NOMO-1 (cell line): ENCODE data around the gene LPP.

Experiments
- DNase-seq, 2 experiments: peaks; one replicate each; lab custom pipeline; 2025; ENCODE audit not compliant: unreplicated experiment in 2 of 2; lab: John Stamatoyannopoulos, UW

LPP gene

DNA sequence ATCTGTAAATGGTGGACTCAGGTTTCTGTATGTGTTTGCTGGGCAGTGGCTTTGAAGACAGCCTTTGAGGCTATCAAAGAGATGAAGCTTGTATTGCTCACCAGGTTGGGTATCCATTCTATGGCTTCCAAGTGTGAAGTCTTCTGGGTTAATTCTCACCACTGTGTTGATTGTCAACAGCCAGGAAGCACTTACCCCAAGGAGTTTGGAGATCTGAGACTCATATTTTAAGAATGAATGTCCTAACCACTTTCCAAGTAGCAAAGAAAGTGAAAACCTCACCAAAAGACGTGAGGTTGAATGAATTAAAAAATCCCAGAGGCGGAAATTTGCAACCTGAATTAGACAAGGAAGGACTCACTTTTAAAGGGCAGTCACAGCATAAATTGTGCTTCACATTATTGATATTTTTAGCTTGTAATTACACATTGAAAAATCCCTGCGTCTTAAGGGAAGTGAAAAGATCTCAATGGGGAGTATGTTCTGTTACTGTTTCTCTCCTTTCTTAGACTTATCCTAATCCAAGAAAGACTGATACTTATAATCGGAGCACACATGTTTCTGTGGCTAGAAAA, 713.8 kb downstream of the LPP start:
- DNase-seq = peak in 1 of 2 experiments; percentile 41

DNA sequence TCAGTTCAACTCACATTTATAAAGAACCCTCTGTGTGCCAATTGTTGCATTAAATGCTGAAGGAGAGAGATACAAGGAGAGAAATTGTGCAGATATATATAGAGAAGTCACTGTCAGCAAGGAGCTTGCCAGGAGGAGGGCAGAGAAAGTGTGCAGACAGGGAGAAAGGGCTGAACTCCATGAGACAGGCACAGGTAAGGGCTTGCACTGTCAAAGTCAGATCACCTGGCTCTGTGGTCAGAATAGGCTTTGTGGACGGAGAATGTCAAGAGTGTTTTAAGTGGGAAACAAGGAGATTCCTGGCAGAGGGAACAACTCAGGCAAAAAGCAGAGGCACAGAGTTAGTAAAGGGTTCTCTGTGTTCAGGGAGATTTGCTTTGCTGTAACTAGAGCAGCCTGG, 714.8 kb downstream of the LPP start:
- DNase-seq = no peak

DNA sequence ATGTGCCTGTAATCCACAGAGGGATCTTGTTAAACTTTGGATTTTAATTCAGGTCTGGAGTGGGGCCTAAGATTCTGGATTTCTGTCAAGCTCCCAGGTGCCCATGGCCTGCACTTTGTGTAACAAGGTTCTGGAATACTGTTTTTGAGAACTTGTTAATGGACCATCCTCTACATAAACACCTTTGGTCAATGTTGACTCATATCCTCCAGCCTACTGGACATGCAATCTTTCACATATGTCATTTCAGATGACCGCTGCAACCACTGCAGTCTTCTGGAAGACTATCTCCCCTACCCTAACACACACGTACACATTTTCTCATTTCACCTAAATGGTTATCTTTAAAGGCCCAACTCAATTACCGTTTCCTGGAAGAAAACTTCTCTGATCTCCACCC, 715.7 kb downstream of the LPP start:
- no peak for DNase-seq

DNA sequence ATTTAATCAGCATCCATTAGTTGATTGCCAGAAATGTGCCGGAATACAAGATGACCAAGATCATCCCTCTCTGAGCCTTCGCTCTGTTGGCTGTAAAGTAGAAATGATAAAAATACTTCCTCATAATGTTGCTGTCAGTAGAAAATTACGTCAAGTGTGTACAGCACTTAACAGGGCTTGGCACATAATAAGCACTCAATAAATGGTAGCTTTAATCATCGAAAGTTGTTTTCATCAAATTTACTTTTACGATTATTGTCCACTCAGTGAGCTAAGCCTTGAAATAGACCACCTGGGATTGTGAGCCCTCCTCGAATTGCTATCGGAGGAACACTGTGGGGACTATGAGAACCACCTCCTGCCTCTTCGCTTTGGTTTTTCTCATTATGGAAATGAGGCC, 716.5 kb downstream of the LPP start:
- DNase-seq = no peak

DNA sequence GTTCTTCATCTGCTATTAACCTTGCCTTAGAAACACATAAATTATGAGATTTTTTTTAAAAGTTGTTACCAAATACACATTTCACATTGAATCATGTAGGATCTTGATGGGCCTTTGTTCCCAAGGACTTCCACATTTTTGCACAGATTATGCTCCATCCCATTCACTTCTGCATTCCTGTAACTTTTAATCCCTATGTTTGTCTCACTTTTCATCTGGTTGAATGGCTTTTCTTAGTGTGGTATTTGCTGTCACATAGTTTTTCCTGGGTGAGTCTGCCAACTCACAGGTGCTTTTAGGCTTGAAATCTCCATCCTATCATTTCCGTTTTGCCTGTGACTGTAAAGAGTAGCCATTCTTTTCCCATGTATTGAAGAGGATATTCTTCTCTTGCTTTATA, 720.6 kb downstream of the LPP start:
- no peak for DNase-seq

DNA sequence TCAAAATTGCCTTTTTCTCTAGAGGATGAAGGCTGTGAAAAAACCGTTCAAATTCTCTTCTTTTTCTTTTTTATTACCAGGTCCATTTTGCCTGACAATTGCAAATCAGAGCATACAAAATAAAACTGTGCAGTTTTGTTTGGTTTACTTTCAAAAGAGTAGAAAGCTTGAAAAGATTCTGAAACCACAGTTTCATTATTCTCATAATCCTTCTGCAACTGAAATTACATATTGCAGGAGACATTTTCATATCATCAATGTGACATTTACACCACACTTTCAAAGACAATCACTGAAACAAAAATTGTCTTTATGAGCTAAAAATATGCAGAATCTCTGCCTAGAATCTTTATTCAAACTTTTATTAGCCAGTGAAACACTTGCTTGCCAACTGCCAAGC, 721.5 kb downstream of the LPP start:
- no peak for DNase-seq

DNA sequence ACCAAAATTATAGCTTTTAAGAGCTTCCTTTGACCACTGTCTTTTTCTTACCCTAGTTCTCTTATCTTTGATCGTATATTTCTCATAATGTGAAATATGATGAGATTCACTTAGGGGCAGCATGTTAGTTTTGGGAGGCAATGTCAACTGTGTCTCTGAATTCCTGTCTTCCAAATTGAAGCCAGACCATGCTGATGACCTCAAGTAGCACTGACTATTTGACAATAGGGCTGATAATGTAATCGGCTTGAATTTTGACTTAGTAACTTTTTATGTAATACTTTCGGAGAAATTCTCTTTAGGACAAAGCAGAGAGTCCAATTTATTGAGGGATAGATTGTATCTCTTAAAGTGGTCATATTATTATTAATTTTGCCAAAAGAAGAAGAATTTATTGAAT, 722.4 kb downstream of the LPP start:
- DNase-seq = no peak

DNA sequence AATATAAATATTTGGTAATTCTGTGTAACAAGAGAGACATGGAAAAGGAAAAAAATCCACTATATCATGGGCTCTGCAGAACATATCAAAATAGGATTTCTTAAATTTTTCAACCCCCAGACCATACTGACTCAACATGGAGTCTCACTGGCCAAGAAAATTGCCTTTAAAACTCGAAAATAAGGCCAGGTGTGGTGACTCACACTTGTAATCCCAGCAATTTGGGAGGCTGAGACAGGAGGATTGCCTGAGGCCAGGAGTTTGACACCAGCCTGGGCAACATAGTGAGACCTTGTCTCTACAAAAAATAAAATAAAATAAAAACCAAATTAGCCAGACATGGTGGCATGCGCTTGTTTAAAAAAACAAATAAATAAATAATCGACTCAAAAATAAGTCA, 723.4 kb downstream of the LPP start:
- no peak for DNase-seq

DNA sequence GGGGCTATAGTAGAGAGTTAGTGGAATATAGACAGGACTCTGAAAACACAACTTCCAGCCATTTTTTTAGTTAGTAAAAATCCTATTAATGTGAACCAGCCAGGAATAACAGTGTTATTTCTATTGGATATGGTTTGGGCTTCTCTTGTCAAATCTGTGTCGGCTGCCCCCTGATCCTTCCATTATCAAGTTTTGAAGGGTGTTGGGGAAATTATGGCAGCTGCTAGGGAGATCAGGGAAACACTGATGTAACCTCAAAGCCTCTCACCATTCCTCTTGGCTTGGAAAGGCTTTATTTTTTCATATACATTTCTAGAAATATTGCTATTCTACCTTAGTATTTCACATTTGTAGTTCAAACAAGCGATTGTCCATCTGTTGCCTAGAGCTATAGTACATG, 724.1 kb downstream of the LPP start:
- DNase-seq = no peak

DNA sequence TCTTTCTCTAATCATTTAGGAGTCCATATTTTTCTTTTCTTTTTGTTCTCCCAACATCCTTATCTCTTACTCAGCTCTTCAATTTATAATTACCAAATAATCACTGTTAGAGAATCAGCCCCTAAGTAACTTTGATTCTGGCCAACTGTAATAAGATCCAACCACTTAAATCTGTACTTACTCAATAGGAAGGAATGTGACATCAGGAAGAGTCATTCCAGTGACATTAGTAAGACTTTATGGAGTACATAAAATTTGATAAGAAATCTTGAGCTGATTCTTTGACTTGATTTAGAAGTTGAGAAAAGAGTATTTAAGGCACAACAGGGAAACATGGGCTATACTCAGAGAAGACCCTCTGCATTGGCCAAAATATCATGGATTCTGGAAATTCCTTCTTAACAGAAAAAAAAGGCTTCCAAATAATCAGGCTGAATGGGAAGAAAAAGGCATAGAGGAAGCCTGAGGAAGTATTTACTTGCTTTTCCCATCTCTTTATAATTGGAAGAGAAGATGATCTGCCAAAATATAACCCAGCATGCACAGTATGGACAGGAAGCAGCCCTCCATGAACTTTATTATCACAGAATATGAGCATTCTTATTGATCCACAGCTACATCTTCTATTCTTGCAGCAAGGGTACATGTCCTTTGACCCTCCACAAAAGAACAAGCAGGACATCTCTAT, 728.1 kb downstream of the LPP start:
- no peak for DNase-seq

DNA sequence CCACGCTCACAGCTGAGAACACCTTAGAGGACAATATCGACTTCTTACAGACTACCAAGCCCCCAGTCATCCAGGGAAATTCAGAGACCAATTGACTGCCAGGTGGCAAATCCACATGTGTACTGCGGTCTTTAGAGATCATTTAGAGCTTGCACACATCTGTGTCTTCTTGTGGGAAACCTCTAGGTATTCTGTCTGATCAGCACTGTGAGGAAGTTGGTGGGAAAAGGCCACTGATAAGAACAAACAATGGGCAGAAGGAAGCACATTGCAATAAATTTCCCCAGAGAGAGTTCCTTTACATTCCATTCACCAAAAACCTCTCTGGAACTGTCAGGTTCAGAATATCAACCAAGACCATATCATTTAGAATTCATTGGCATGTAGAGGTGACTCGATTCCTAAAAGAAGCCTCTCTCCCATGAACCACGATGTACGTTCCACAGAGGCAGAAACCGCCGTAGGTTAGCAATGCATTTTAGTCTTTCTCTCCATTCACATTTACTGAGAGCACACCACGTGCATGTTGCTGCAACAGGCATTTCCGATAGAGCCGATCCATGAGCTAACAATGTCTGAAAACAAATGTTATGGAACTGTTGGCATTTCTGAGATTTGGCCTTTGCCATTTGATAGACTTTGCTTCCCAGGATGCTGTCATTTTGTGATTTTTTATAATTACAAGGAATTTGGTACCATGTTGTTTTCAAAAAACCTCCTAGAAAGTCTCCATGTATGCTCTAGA, 730.5 kb downstream of the LPP start:
- DNase-seq = no peak

DNA sequence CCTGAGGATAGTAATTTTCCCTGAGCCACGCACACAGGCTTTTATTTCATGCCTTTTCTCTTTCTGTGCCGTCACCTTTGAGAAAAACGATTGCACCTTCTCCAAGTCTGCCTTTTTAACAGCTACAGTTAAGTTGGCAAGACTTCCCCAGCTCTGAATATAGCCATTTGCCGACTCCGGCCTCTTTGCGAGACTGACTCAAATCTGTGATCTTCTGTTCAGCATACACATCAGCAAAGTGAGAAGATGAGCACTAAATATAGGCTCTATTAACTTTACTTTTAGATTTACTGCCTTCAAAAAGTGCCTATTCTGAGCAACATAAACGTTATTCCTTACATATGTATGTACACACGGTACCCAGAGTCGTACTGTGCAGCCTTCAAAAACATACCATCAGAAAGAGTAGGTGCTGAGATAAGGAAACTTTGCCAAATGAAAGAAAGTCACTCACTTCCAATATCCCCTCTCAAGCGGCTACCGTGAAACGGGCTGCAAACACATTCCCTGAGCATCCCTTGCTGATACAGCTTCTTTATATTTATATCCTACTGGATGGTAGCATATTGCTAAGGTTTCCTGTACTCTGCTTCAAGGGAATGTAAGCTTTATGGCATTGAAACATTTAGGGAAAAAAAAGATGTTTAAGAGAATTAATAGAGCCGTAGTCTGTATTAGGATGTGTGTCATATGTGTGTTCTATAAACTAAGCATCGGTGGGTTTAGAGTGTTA, 734.5 kb downstream of the LPP start:
- no peak for DNase-seq

DNA sequence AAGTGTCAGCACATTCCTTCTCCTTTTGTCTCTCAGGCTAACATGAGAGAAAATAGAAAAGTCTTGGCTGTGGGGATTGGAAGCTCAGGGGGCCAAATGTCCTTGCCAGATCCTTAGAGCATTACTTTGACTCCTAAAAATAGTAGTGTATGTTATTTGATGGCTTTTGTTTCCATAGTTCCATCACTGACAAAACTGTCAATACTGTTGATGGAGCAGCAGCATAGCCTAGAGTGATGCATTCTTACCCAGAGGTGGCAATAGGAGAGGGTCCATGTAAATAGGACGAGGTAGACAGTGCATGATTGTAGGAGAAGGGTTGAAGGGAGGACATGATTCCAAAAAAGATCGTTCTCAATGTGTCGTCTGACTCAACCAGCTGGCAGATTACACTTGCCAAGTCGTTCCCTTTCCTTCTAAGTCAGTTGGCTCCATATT, 735.1 kb downstream of the LPP start:
- no peak for DNase-seq

DNA sequence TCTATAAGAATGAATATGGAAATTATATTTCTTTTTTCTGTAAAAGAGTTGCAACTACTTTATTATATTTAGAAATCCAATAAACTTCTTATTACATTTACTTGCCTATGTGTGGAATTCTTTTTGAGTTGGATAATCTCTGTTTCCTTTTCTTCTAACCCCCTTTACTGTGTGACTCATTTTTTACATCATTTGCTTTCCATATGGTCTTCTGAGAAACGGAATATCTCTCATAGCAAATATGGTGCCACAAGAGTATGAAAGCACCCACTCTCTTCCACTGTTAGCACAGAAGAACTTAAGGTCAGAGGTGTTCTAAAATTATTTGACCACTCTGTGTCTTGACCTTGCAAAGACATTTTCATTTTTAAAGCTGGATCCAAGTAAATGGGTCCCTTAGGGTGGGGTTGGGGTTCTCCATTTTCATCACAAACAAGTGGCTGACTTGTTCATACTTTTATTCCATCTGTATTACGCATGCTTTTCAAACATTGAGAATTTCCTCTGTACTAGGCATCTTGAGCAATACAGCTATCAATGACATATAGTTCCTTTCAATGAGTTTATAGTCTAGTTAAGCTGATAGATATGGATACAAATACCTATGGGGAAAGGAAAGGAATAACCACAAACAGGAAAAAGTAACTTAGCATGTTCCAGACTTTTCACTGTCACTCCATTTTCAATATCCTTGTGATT, 736.8 kb downstream of the LPP start:
- no peak for DNase-seq

DNA sequence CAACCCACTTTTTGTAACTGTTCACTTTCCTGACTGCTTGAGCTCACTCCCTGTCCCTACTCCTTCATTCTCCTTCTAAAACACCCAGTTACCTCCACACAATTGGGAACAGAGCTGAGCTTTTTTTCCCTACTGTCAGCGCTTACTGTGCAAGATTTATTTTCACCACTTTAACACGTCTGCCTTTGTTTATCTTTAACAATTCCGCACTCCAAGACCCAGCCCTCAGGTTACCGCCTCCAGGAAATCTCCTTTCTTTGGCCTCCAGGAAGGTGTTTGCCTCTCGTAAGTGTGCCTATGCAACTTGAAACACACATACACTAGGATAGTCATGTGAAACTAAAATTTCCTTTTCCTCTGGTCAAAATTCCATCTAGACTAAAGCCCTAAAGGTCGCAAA, 745.9 kb downstream of the LPP start:
- no peak for DNase-seq

DNA sequence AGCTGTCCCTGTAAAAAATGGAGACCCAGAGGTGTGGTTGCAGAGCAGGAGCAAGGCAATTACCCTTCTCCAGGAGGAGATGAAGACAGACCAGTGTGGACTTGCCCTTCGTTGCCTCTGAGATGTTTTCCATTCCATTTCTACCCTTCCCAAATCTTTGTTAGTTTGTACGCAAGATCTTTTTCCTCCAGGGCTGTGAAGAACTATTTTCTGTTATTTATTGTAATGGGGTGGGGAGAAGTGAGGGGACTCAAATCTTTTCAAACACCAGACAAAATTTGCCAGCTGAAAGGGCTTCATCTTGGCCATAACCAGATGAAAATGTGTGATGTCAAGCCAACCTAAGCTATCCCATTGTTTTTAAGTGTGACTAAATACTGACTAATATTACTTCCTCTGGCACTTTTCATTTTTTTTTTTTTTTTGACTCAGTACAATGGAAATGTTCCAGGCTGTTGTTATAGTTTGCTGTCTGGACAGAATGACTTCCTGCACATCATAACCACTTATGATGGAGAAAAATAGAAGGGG, 746.5 kb downstream of the LPP start:
- DNase-seq = no peak

DNA sequence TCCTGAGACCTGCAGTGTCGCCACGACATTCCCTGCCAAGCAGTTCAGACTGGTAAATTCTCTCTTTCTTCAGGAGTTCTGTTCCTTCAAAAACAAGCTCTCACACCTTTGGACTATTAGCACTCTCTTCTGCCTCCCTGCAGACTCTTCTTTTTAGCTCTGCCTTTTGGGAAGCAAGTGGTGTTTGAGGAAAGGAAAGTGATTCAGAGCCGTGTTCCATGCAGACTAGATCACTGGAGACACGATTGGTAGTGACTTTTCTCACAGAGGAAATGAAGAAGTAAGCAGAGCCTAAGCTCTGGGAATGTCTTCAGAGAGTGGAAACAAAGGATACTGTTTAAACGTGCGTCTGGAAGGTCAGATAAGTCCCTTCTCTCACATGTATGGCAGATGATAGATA, 747.2 kb downstream of the LPP start:
- no peak for DNase-seq

DNA sequence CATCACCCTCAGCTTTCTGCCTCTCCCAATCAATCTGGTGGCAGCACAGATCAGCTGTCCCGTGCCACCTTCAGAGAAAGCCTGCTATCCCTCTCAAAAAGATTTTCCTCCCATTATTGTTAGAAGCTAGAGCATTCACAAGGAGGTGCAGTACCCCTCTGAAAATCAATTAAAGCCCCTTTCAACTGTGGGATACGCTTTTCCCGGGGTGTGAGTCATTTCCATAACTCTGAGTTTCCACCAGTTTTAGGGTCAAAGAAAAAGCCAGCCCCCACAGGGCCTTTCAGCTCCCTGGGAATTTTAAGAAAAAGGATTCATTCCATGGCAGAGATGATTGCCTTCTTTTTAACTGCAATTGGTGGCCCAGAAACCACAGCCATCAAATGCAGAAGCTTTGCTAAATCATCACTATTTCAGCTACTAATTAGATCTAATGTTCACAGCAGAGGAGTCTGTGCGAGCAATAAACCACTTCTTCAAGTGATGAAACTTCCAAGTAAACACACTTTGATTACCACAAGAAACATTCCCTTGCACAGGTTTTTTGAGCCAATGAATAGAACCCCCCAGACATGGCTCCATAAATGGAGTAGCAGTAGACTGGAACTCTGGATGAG, 747.8 kb downstream of the LPP start:
- DNase-seq = peak in 1 of 2 experiments; percentile 52

DNA sequence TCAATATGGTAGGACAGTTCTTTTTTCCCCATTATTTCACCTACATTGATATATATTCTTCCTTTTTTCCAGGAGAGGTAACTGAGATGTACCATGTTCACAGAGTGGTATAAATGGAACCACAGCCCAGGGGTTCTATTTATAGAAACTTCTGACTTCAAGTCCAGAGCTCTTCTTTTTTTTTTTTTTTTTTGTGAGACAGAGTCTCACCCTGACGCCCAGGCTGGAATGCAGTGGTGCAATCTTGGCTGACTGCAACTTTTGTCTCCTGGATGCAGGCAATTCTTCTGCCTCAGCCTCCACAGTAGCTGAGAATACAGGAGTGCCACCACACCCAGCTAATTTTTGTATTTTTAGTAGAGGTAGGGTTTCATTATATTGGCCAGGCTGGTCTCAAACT, 750.7 kb downstream of the LPP start:
- DNase-seq = no peak

DNA sequence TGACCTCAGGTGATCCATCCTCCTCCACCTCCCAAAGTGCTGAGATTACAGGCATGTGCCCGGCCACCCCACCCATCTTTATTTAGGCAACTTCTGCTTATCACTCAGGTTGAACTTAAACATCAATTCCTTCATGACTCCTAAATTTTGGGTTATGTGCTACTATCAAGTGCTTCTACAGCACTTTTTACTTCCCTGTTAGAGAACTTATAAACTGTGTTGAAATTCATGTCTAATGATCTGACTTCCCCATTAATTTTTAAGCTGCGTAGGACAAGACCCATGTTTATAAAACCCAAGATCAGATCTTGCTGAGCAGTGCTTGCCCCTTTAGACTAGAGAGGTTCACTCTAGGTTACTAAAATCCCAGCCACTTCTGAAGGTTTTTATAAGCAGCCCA, 751.6 kb downstream of the LPP start:
- peak; percentile 73 to 86 for DNase-seq
